Neutrophil (primary cell): ENCODE results near the gene NKAIN1.

Source experiments
- H3K27ac ChIP-seq: fragments of 200-600 bp; sonication (generic); 2 replicates; pipeline ENCODE4 v1.5.1; 2016; ENCODE audit warnings: mild to moderate bottlenecking, moderate library complexity
- H3K27me3 ChIP-seq: fragments of 200-600 bp; sonication (generic); 2 replicates; pipeline ENCODE4 v1.6.0; 2016; ENCODE audit warnings: mild to moderate bottlenecking
- H3K36me3 ChIP-seq: fragments of 200-600 bp; sonication (generic); 2 replicates; pipeline ENCODE4 v1.5.1; 2017
- H3K4me1 ChIP-seq, 2 experiments: fragments of 200-600 bp in 1 of 2; sonication (generic) in 1 of 2; 1 replicate in 1 of 2; 2 replicates in 1 of 2; pipeline versions ENCODE4 v1.5.1 to v1.6.1; 2013 to 2016; ENCODE audit warnings: low read depth in 1 of 2, low read length in 1 of 2, mild to moderate bottlenecking in 1 of 2, moderate library complexity in 1 of 2; ENCODE audit not compliant: control insufficient read depth in 1 of 2, insufficient read depth in 1 of 2
- H3K4me3 ChIP-seq, 2 experiments: fragments of 200-600 bp in 1 of 2; sonication (generic) in 1 of 2; 1 replicate in 1 of 2; 2 replicates in 1 of 2; pipeline ENCODE4 v1.5.1; 2013 to 2016; ENCODE audit warnings: low read depth in 1 of 2, low read length in 1 of 2, mild to moderate bottlenecking in 1 of 2, moderate library complexity in 1 of 2
- H3K9me3 ChIP-seq: fragments of 200-600 bp; sonication (generic); 2 replicates; pipeline ENCODE4 v1.5.1; 2016
- CTCF ChIP-seq: fragments of 200-600 bp; sonication (generic); IDR thresholded peaks from 2 replicates; pipeline ENCODE4 v1.5.1; 2016; ENCODE audit warnings: antibody characterized with exemption

NKAIN1 gene

GRCh38 chr1:31203215-31203614, 36.5 kb downstream of the NKAIN1 start:
- TF ChIP-seq CTCF, result no peak
- H3K36me3 ChIP-seq, result no peaks in the 10 kb centered on the region
- H3K4me1 ChIP-seq, result no peaks in the 10 kb centered on the region
- H3K4me3 ChIP-seq, result no peak overlapping the region
- peaks cover 4% of the 10 kb centered on the region for H3K27me3 ChIP-seq
- H3K9me3 ChIP-seq, result no peaks in the 10 kb centered on the region
- no peak overlapping the region for H3K27ac ChIP-seq

- H3K27me3 ChIP-seq, result peaks cover 4% of the 10 kb centered on the region
- no peaks in the 10 kb centered on the region for H3K36me3 ChIP-seq
- no peaks in the 10 kb centered on the region for H3K9me3 ChIP-seq
- no peak overlapping the region for H3K27ac ChIP-seq
- H3K4me1 ChIP-seq, result no peaks in the 10 kb centered on the region
- no peak for TF ChIP-seq CTCF
- H3K4me3 ChIP-seq, result no peak overlapping the region
These were observed 37.7 kb downstream of the NKAIN1 start for GRCh38 chr1:31201931-31202360.

GRCh38 chr1:31199949-31200348, 39.7 kb downstream of the NKAIN1 start:
- Histone ChIP-seq H3K27me3 (peaks cover 4% of the 10 kb centered on the region), H3K36me3 (no peaks in the 10 kb centered on the region), H3K9me3 (no peaks in the 10 kb centered on the region), H3K27ac (no peak overlapping the region), H3K4me3 (no peak overlapping the region), H3K4me1 (no peaks in the 10 kb centered on the region)
- no peak for TF ChIP-seq CTCF

- no peak for TF ChIP-seq CTCF
- Histone ChIP-seq H3K4me3 (no peak overlapping the region), H3K27me3 (peaks cover 4% of the 10 kb centered on the region), H3K9me3 (no peaks in the 10 kb centered on the region), H3K36me3 (no peaks in the 10 kb centered on the region), H3K4me1 (no peaks in the 10 kb centered on the region), H3K27ac (no peak overlapping the region)
These were observed 40.4 kb downstream of the NKAIN1 start for GRCh38 chr1:31199236-31199790.

GRCh38 chr1:31198600-31198999, 41.1 kb downstream of the NKAIN1 start:
- Histone ChIP-seq H3K27me3 (peaks cover 4% of the 10 kb centered on the region), H3K4me1 (no peaks in the 10 kb centered on the region), H3K4me3 (no peak overlapping the region), H3K27ac (no peak overlapping the region), H3K36me3 (no peaks in the 10 kb centered on the region), H3K9me3 (no peaks in the 10 kb centered on the region)
- no peak for TF ChIP-seq CTCF

- Histone ChIP-seq H3K27ac (no peak overlapping the region), H3K9me3 (no peaks in the 10 kb centered on the region), H3K4me3 (no peak overlapping the region), H3K4me1 (no peaks in the 10 kb centered on the region), H3K27me3 (peaks cover 4% of the 10 kb centered on the region), H3K36me3 (no peaks in the 10 kb centered on the region)
- no peak for TF ChIP-seq CTCF
These were observed 41.5 kb downstream of the NKAIN1 start for GRCh38 chr1:31198150-31198549.
